Measurements from ENCODE around the gene CAB39L.

GRCh38 chr13:49439609-49440008 lies 4.3 kb downstream of the CAB39L start:
- TF ChIP-seq CTCF (IDR thresholded peaks at IDR 0.05; ENCODE audit: poor library complexity, severe bottlenecking) = no peak
- TF ChIP-seq EZH2 (IDR thresholded peaks at IDR 0.05; ENCODE audit: borderline replicate concordance, insufficient read depth, low read length, poor library complexity, severe bottlenecking) = no peak
